Psoas muscle (tissue), 8 donors: Measurements from ENCODE around the gene WAPL. TPM values are rescaled to one million over a fixed set of nuclear protein-coding genes. Genes with fewer than 3 reads are reported as not detected.
"Not testable (repeated sequence)": the region's sequence is repeated elsewhere in the genome, so short reads cannot be mapped to it uniquely, and the experiment has no call there.

Experiments
- ATAC-seq, 4 donors: fragments of 200-7000 bp; cut with Tn5 transposase; one replicate each; pipeline ENCODE4 v1.9.1; 2020; ENCODE audit warnings: moderate library complexity in 3 of 4, mild to moderate bottlenecking in 2 of 4
- DNase-seq, 2 donors: peaks; one replicate each; pipeline ENCODE4 v3.0.0-alpha.2; 2020
- H3K27ac ChIP-seq: fragments of 200-600 bp; one replicate; pipeline ENCODE4 v1.8.0; 2022
- H3K27me3 ChIP-seq, 3 donors: fragments of 200-600 bp in 1 of 3; one replicate each; pipeline versions ENCODE4 v1.6.1 to v1.8.0; 2013 to 2022; ENCODE audit warnings: low read length in 2 of 3, mild to moderate bottlenecking in 2 of 3, moderate library complexity in 1 of 3; ENCODE audit not compliant: insufficient read depth in 3 of 3
- H3K36me3 ChIP-seq, 2 donors: fragments of 200-600 bp in 1 of 2; one replicate each; pipeline versions ENCODE4 v1.6.1 to v1.8.0; 2013 to 2022; ENCODE audit warnings: low read depth in 1 of 2, mild to moderate bottlenecking in 1 of 2, moderate library complexity in 1 of 2; ENCODE audit not compliant: insufficient read depth in 1 of 2
- H3K4me1 ChIP-seq: fragments of 200-600 bp; one replicate; pipeline ENCODE4 v1.8.0; 2022
- H3K4me3 ChIP-seq: fragments of 200-600 bp; one replicate; pipeline ENCODE4 v1.8.0; 2022; ENCODE audit warnings: mild to moderate bottlenecking
- H3K9me3 ChIP-seq: fragments of 200-600 bp; one replicate; pipeline ENCODE4 v1.8.0; 2022
- CTCF ChIP-seq: fragments of 200-600 bp; IDR thresholded peaks from one replicate; pipeline ENCODE4 v1.8.0; 2022; ENCODE audit warnings: antibody characterized with exemption
- WGBS, 3 donors: extraction: QIAGEN DNeasy Blood & Tissue Kit; methylation state at CpG; one replicate each; pipeline versions ENCODE4 v1.1.6 to v1.1.7; 2013; 5-methylcytosine and 5-hydroxymethylcytosine counted together
- intact Hi-C, 2 donors: fragments of 100-400 bp; cut with DNase I; formaldehyde crosslinking; loops; one replicate each; pipeline versions ENCODE4 v1.11.0 to v1.14.2; 2022
- polyA plus RNA-seq, 3 donors: library from polyadenylated mRNA; stranded (reverse); fragments of 200-250 nt; gene quantifications; one replicate each; pipeline ENCODE4 v1.2.3, GENCODE V29; 2013
- total RNA-seq, 4 donors: library from RNA; stranded (reverse); fragmentation: NEBNext Ultra II Directional in 2 of 4; extraction: Animal tissue kit (Norgen Biotek cat#: 25700) in 2 of 4; gene quantifications; one replicate each; pipeline versions ENCODE4 v1.2.1 to v1.2.4, GENCODE V29; 2021 to 2023
- donor health status: healthy with polysubstance abuse.
- donor health status: DM: no; HTN: no; CAD: no; lungs with moderate emphysema.
- donor health status: Bipolar disorder and iron deficiency.
- donor health status: healthy.
- donor health status: DM: yes; HTN: yes; CAD: no.
- donor health status: DM: no; HTN: no; CAD: no.
- donor health status: DM: no; HTN: no; CAD: no.
- donor health status: DM: yes; HTN: yes; CAD: no.

Gene WAPL
- total and polyA plus RNA-seq, 7 donors, result 20.0 to 63.7 (median 38.0) TPM

- Histone ChIP-seq H3K9me3 (no peaks in the 10 kb centered on the region), H3K4me3 (no peak overlapping the region), H3K27ac (no peak overlapping the region), H3K4me1 (peaks cover 3% of the 10 kb centered on the region), H3K36me3 (no peaks in the 10 kb centered on the region), H3K27me3 (peaks cover 0 to 35% (median 14%) of the 10 kb centered on the region in 3 donors)
- no peak for TF ChIP-seq CTCF
- ATAC-seq, result no peak
- no peak for DNase-seq
- intact Hi-C loops, result no loop called here
- WGBS, 3 donors, result 77 to 86% (median 83%) methylated on average over 14 of the region's 14 CpGs
These were observed 131.1 kb downstream of the WAPL start for GRCh38 chr10:86390337-86391120.

- H3K4me1 ChIP-seq, result peaks cover 3% of the 10 kb centered on the region
- H3K9me3 ChIP-seq, result no peaks in the 10 kb centered on the region
- ATAC-seq (peak; percentile 51 to 64 (median 60)), DNase-seq (peak in 1 of 2 donors; percentile 28)
- no peak for TF ChIP-seq CTCF
- H3K27ac ChIP-seq, result no peak overlapping the region
- intact Hi-C loops, result no loop called here
- 17 to 24% (median 19%) methylated on average over 31 to 53 of the region's 53 CpGs for WGBS, 3 donors
- peak overlapping the region; percentile 50 for H3K4me3 ChIP-seq
- peaks cover 0 to 35% (median 14%) of the 10 kb centered on the region in 3 donors for H3K27me3 ChIP-seq
- H3K36me3 ChIP-seq, result no peaks in the 10 kb centered on the region
These were observed 132.0 kb downstream of the WAPL start for GRCh38 chr10:86389441-86390193.

- H3K4me1 ChIP-seq, H3K27ac ChIP-seq, DNase-seq, H3K9me3 ChIP-seq, intact Hi-C loops, H3K36me3 ChIP-seq, ATAC-seq: not testable (repeated sequence)
- WGBS, 3 donors, result 33 to 37% (median 33%) methylated on average over 12 of the region's 12 CpGs
- peak overlapping the region; percentile 50 for H3K4me3 ChIP-seq
- peaks cover 0 to 35% (median 14%) of the 10 kb centered on the region in 3 donors for H3K27me3 ChIP-seq
These were observed 132.5 kb downstream of the WAPL start for GRCh38 chr10:86389109-86389440.

GRCh38 chr10:86388119-86388704 lies 133.4 kb downstream of the WAPL start:
- Histone ChIP-seq H3K27me3 (peaks cover 0 to 35% (median 14%) of the 10 kb centered on the region in 3 donors), H3K4me3 (no peak overlapping the region), H3K9me3 (no peaks in the 10 kb centered on the region), H3K4me1 (peaks cover 3% of the 10 kb centered on the region), H3K36me3 (no peaks in the 10 kb centered on the region), H3K27ac (no peak overlapping the region)
- intact Hi-C loops, result no loop called here
- DNase-seq (no peak), ATAC-seq (no peak)
- 37 to 45% (median 37%) methylated on average over 10 to 13 of the region's 13 CpGs for WGBS, 3 donors
- TF ChIP-seq CTCF, result no peak
